GM19193 (cell line): ENCODE measurements around the gene RPL9.
A peak's percentile ranks its signal among the peaks of the same experiment; 100 is the strongest.

Source experiments
- POLR2A ChIP-seq: IDR thresholded peaks from 4 replicates; pipeline ENCODE4 v1.6.1; 2011; ENCODE audit not compliant: insufficient read depth, insufficient read length; ENCODE audit errors: extremely low read depth

The RPL9 gene

GRCh38 chr4:39446842-39447573 is 11.7 kb downstream of the RPL9 start:
- peak; percentile 21 for TF ChIP-seq POLR2A

DNA sequence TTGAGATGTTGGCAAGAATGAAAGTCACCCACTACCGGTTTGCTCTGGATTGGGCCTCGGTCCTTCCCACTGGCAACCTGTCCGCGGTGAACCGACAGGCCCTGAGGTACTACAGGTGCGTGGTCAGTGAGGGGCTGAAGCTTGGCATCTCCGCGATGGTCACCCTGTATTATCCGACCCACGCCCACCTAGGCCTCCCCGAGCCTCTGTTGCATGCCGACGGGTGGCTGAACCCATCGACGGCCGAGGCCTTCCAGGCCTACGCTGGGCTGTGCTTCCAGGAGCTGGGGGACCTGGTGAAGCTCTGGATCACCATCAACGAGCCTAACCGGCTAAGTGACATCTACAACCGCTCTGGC is 12.3 kb downstream of the RPL9 start:
- TF ChIP-seq POLR2A: no peak

GRCh38 chr4:39442998-39443397 is 15.7 kb downstream of the RPL9 start:
- no peak for TF ChIP-seq POLR2A

GRCh38 chr4:39441593-39441992 is 17.1 kb downstream of the RPL9 start:
- no peak for TF ChIP-seq POLR2A

DNA sequence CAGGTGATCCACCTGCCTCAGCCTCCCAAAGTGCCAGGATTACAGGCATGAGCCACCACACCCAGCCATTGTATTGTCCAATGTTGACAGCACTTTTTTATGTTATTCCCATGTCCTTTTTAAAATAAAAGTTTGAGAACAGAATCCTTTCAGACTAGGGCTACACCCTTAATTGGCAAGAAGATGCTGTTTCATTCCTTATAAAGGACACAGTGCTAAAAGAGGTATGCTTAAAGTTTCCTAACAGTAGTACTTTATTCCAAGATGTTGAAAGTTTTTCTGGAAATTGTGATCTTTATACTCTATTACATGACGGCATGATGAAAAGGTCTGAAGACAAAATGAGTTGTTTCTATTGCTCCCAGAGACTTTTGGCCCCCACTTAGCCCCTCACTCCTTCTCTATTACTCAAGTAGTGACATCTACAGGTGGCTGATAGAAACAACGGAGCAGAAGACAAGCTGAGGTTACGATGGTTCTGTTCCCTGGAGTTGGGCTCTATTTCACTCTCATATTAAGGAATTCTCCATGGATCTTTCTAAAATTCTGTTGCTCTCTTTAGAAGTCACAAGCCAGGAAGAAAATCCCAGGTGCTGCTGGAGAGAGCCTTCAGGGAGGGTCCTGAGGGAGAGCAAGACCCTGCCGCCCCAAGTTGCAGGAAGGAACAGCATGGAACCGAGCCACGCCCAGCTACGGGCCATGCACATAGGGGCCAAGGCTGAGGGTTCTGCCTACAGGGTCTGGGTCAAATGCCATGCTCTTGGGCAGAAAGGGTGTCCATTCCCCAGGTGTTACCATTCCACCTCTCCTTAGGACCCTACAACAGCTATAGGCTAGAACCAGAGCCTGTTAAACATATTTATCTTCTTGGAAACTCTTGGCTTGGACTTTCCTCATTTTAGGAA is 22.8 kb downstream of the RPL9 start:
- no peak for TF ChIP-seq POLR2A

GRCh38 chr4:39433878-39434492 is 24.7 kb downstream of the RPL9 start:
- TF ChIP-seq POLR2A: no peak

DNA sequence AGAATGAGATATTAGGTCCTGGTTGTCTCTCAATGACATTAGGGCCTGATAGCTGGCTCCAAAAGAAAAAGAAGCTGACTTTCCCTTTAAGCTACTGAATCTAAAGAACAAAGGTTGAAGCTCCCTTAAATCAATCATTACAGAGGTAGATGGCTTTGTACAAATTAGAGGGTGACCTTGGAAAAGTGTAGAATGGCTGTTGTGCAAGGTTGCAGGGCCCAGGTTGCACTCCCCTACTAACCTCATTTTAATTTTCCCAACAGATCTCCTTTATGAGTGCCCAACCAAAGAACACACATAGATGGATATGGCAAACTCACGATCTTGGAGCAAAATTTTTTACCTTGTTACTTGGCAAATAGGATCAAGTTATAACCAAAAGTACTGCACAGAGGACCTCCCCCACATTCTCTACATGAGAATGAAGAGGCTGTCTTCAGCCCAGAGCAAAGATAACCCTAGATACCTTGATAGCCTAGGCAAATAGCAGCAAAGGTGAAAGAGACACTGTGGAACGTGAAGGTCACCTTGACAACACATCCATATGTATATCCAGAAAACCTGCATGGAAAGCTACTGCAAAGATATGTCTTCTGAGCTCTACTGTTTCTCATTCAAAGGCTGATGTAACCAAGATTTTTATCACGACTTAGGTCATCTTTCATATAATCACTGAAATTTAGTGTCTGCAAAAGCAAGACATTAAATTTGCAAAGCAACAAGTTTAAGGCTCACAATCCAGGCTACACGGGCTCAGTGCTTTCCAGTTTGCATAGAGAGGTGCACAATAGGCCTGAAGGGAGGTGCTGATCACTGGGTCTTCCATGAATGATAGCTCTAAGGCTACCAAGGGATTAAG is 29.0 kb downstream of the RPL9 start:
- TF ChIP-seq POLR2A: no peak

- no peak for TF ChIP-seq POLR2A
These were observed 31.1 kb downstream of the RPL9 start for GRCh38 chr4:39427520-39428114.

GRCh38 chr4:39426728-39427127 is 32.0 kb downstream of the RPL9 start:
- no peak for TF ChIP-seq POLR2A

DNA sequence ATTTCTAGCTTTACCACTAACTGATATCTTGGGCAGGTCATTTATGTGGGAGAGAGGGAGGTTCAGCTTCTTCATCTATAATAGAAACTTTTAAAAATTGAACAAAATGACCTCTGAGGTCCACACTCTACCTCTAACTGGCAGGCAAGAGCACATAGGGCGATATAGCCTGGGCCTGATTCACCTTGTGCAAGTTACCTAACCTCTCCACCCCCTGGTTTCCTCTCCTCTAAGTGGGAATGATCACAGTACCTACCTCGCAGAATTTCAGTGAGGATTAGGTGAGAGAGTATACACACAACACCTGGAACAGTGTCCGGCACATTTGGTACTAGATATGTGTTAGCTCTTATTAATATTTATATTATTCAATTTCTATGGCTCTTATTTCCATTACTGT is 36.5 kb downstream of the RPL9 start:
- TF ChIP-seq POLR2A: no peak

DNA sequence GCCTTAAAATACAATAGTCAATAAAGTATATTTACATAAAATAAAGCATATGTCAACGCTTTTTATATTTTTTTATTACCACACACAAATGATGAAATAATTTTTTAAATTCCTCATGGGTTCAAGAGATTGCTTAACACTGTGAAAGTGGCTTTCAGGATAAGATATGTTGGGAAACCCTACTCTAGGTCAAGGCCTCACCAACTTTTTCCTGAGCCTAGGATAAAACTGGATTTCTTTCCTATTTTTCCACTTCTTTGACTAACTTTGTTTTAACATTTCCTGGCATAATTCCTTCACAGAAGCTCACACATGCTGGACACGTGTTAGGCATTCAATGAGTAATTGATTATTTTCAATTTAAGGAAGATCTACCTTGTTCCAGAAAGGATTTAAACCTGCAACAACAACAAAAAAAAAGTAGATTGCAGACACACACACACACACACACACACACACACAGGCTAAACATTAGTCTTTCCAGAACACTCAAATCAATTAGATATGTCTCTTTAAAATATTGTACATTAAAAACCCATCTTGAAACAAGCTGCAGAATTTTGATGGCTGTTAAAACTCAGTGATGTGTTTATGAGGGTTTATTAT is 42.9 kb downstream of the RPL9 start:
- TF ChIP-seq POLR2A: no peak

DNA sequence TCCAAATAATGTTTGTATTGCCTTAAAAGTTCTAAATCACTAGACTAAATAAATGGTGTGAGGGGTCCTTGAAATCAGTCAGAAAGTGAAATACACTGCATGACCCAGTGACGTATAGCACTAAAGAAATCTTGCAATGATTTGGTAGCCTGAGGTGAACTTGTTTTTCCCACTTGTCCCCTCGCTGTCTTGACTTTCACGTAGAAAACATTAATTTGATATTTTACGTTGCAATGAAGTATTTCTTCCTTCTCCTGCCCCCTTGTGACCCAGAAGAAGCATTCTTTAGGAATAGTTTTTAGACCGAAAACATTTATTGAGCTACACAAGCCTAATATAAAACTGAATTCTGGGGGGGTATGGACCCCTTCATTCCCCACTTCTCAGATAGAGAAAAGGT is 48.3 kb downstream of the RPL9 start:
- TF ChIP-seq POLR2A: no peak

GRCh38 chr4:39407584-39407885 is 51.2 kb downstream of the RPL9 start:
- TF ChIP-seq POLR2A: no peak
